K562 (cell line): Measurements from ENCODE around the gene CFAP20DC. TPM values are rescaled to one million over a fixed set of nuclear protein-coding genes. Genes with fewer than 3 reads are reported as not detected.

ENCODE experiments used
- ATAC-seq: fragments of 200-7000 bp; cut with Tn5 transposase; 3 replicates; pipeline ENCODE4 v1.9.1; 2020; ENCODE audit warnings: moderate library complexity
- BruUV-seq: library from RNA; stranded (reverse); fragments of 400-500 nt; replicated peaks from 2 replicates; lab custom pipeline; 2021; lab: Mats Ljungman, UMichigan
- CTCF ChIA-PET: fragments of 300-600 bp; formaldehyde crosslinking; extraction: SDS; loops from one replicate; lab custom pipeline; 2021; ENCODE audit warnings: low intra/inter-chr PET ratio; lab: Yijun Ruan, JAX
- POLR2A ChIA-PET: fragments of 300-600, 350-650 bp; sonication (Branson Sonifier 250); formaldehyde crosslinking; extraction: SDS; loops from one replicate; lab custom pipeline; 2021; ENCODE audit warnings: antibody characterized with exemption, inconsistent platforms; lab: Yijun Ruan, JAX
- DNase-seq, 4 experiments: peaks; one replicate each; pipeline versions ENCODE4 v3.0.0 to v3.0.0-alpha.2; 2011 to 2018; ENCODE audit warnings: low spot score in 3 of 4, mixed read lengths in 3 of 4; ENCODE audit errors: extremely low read depth in 1 of 4
- FAIRE-seq: peaks from 2 replicates; lab custom pipeline; 2011; peaks lifted over from hg19 to GRCh38; lab: Jason Lieb, UNC
- H2AFZ ChIP-seq: 2 replicates; pipeline ENCODE4 v1.6.0; 2011; ENCODE audit warnings: low read depth, low read length, control low read depth, inconsistent platforms
- H3K27ac ChIP-seq: fragments of 200-600 bp; 3 replicates; pipeline ENCODE4 v1.8.0; 2011; ENCODE audit warnings: low read depth, mild to moderate bottlenecking, control low read depth, inconsistent platforms, low read length, moderate library complexity, mixed read lengths; ENCODE audit errors: extremely low read depth
- H3K27me3 ChIP-seq, 2 experiments: fragments of 300-600 bp in 1 of 2; 2 replicates in 1 of 2; 3 replicates in 1 of 2; pipeline versions ENCODE4 v1.6.0 to v1.8.0; 2011; ENCODE audit warnings: inconsistent platforms in 2 of 2, low read length in 2 of 2, mild to moderate bottlenecking in 1 of 2, mixed read lengths in 1 of 2, moderate library complexity in 1 of 2; ENCODE audit not compliant: control insufficient read depth in 2 of 2, insufficient read depth in 2 of 2
- H3K36me3 ChIP-seq: fragments of 300-600 bp; 3 replicates; pipeline ENCODE4 v1.8.0; 2011; ENCODE audit warnings: mild to moderate bottlenecking, low read length, inconsistent platforms; ENCODE audit not compliant: control insufficient read depth, insufficient read depth
- H3K4me1 ChIP-seq, 2 experiments: fragments of 200-600 bp in 1 of 2; replicated peaks in 1 of 2; 2 replicates in 1 of 2; 3 replicates in 1 of 2; pipeline versions ENCODE4 v1.5.1 to v1.8.0; 2011; ENCODE audit warnings: inconsistent platforms in 2 of 2, low read length in 2 of 2, mild to moderate bottlenecking in 1 of 2, mixed read lengths in 1 of 2, moderate library complexity in 1 of 2; ENCODE audit not compliant: control insufficient read depth in 2 of 2, insufficient read depth in 2 of 2
- H3K4me2 ChIP-seq: 2 replicates; pipeline ENCODE4 v1.6.1; 2011; ENCODE audit warnings: low read length, control low read depth, inconsistent platforms, mixed read lengths; ENCODE audit not compliant: insufficient read depth
- H3K4me3 ChIP-seq: fragments of 200-600 bp; sonication (generic), shearing (Covaris generic); 2 replicates; pipeline ENCODE4 v1.5.1; 2016; ENCODE audit warnings: control low read depth, inconsistent platforms
- H3K79me2 ChIP-seq: fragments of 200-600 bp; 3 replicates; pipeline ENCODE4 v1.8.0; 2011; ENCODE audit warnings: low read length, inconsistent platforms; ENCODE audit not compliant: control insufficient read depth, insufficient read depth
- H3K9ac ChIP-seq, 2 experiments: 2 replicates each; pipeline versions ENCODE4 v1.6.0 to v1.6.1; 2011; ENCODE audit warnings: low read depth in 2 of 2, low read length in 2 of 2, control low read depth in 1 of 2, inconsistent platforms in 1 of 2, mild to moderate bottlenecking in 1 of 2, mixed read lengths in 1 of 2; ENCODE audit not compliant: insufficient read depth in 1 of 2
- H3K9me1 ChIP-seq: one replicate; pipeline ENCODE4 v1.6.0; 2011; ENCODE audit warnings: inconsistent platforms, mild to moderate bottlenecking, low read length, moderate library complexity; ENCODE audit not compliant: control insufficient read depth, insufficient read depth
- H3K9me3 ChIP-seq: replicated peaks from 2 replicates; pipeline ENCODE4 v1.5.1; 2011; ENCODE audit warnings: low read depth, low read length, inconsistent platforms; ENCODE audit not compliant: control insufficient read depth, insufficient read depth
- H4K20me1 ChIP-seq: replicated peaks from 2 replicates; pipeline ENCODE4 v1.6.1; 2011; ENCODE audit warnings: low read length, inconsistent platforms, mixed read lengths; ENCODE audit not compliant: control insufficient read depth, insufficient read depth
- ATF1 ChIP-seq, 2 experiments: fragments of 450-650 bp in 1 of 2; IDR thresholded peaks; 2 replicates each; pipeline ENCODE4 v1.6.1; 2016; ENCODE audit warnings: missing compliant biosample characterization in 1 of 2, missing genetic modification characterization in 1 of 2
- BRCA1 ChIP-seq, 2 experiments: fragments of 450-650 bp in 1 of 2; sonication (generic) in 1 of 2; formaldehyde crosslinking in 1 of 2; IDR thresholded peaks; 2 replicates each; pipeline versions ENCODE4 v1.5.0 to v1.6.1; 2017 to 2020; ENCODE audit warnings: mild to moderate bottlenecking in 1 of 2, missing genetic modification reagents in 1 of 2
- CBX1 ChIP-seq: sonication (generic); IDR thresholded peaks from 2 replicates; pipeline ENCODE4 v1.6.1; 2016; ENCODE audit warnings: antibody characterized with exemption, low read depth, mild to moderate bottlenecking
- JUNB ChIP-seq: fragments of 450-650 bp; formaldehyde crosslinking; conservative IDR thresholded peaks from 2 replicates; pipeline ENCODE4 v1.4.0; 2020; ENCODE audit warnings: mild to moderate bottlenecking
- KAT2B ChIP-seq: IDR thresholded peaks from one replicate; pipeline ENCODE4 v1.6.1; 2012; ENCODE audit warnings: low read depth, mild to moderate bottlenecking, control low read depth, inconsistent platforms, low read length, moderate library complexity
- MEF2D ChIP-seq: conservative IDR thresholded peaks from 2 replicates; pipeline ENCODE4 v1.6.1; 2016; ENCODE audit warnings: low read depth, missing genetic modification characterization, missing compliant biosample characterization
- SIRT6 ChIP-seq: IDR thresholded peaks from one replicate; pipeline ENCODE4 v1.6.1; 2012; ENCODE audit warnings: low read depth, mild to moderate bottlenecking, control low read depth, inconsistent platforms, low read length, moderate library complexity
- TGIF2 ChIP-seq: sonication (generic); formaldehyde crosslinking; IDR thresholded peaks from 2 replicates; pipeline ENCODE4 v1.8.1; 2022; ENCODE audit warnings: mild to moderate bottlenecking, missing genetic modification reagents, moderate library complexity
- ZNF699 ChIP-seq: fragments of 250-450 bp; sonication (Bioruptor Pico); IDR thresholded peaks from 2 replicates; pipeline ENCODE4 v1.8.0; 2021; ENCODE audit warnings: mild to moderate bottlenecking, moderate library complexity; ENCODE audit not compliant: insufficient replicate concordance
- ZSCAN32 ChIP-seq: fragments of 450-650 bp; formaldehyde crosslinking; IDR thresholded peaks from 2 replicates; pipeline ENCODE4 v1.4.0; 2020; ENCODE audit warnings: mild to moderate bottlenecking, moderate library complexity
- WGBS: fragments of 100-300 bp; shearing (Covaris generic); methylation state at CpG from one replicate; pipeline ENCODE4 v1.1.6; 2016; ENCODE audit warnings: low coverage, mixed read lengths; ENCODE audit not compliant: insufficient coverage; ENCODE audit errors: missing lambda C conversion rate; 5-methylcytosine and 5-hydroxymethylcytosine counted together
- in situ Hi-C: fragments of 300-500 bp; cut with MboI; formaldehyde crosslinking; loops from 4 replicates; pipeline ENCODE4 v1.15.0; 2018; ENCODE audit warnings: inconsistent platforms, mixed read lengths
- intact Hi-C: fragments of 100-400 bp; cut with micrococcal nuclease; formaldehyde crosslinking; loops from 2 replicates; pipeline ENCODE4 v1.14.2; 2022
- polyA plus RNA-seq, 8 experiments: library from polyadenylated mRNA; depleted of rRNA in 4 of 8; stranded (reverse) in 5 of 8; unstranded in 3 of 8; fragments of >200 nt; fragmentation: Nextera tagmentation in 2 of 8; fragmentation: Illumina TruSeq in 1 of 8; extraction: Ambion mirVana in 2 of 8; extraction: Trizol in 1 of 8; gene quantifications; 2 replicates each; pipeline versions ENCODE4 v1.2.1 to v1.2.3, GENCODE V29; 2011 to 2014; ENCODE audit warnings: inconsistent platforms in 1 of 8, missing spikeins in 1 of 8
- total RNA-seq, 7 experiments: library from RNA; depleted of rRNA in 6 of 7; stranded (reverse); fragments of >200 nt in 6 of 7; fragmentation: Illumina TruSeq in 2 of 7; extraction: Trizol in 2 of 7; gene quantifications; 2 replicates each; pipeline versions ENCODE4 v1.2.1 to v1.2.3, GENCODE V29; 2011 to 2021; ENCODE audit warnings: low replicate concordance in 1 of 7
- TF ChIP-seq, protein P1 (sequence below): fragments of 450-650 bp; conservative IDR thresholded peaks from 2 replicates; pipeline ENCODE4 v1.6.1; 2016; ENCODE audit warnings: missing genetic modification characterization, low read depth, mild to moderate bottlenecking, control low read depth, missing compliant biosample characterization
- TF ChIP-seq, protein P2 (sequence below), 2 experiments: fragments of 450-650 bp in 1 of 2; sonication (generic) in 1 of 2; formaldehyde crosslinking in 1 of 2; IDR thresholded peaks in 1 of 2; conservative IDR thresholded peaks in 1 of 2; 2 replicates each; pipeline versions ENCODE4 v1.6.1 to v1.8.1; 2016 to 2023; ENCODE audit warnings: mild to moderate bottlenecking in 2 of 2, moderate library complexity in 2 of 2, inconsistent platforms in 1 of 2, missing genetic modification reagents in 1 of 2

CFAP20DC gene
- total and polyA plus RNA-seq, 9 of the 15 experiments (the other 6 are each of a cell fraction or from before 2014, with no cell fraction given) = 1.6 to 5.9 (median 4.6) TPM

DNA sequence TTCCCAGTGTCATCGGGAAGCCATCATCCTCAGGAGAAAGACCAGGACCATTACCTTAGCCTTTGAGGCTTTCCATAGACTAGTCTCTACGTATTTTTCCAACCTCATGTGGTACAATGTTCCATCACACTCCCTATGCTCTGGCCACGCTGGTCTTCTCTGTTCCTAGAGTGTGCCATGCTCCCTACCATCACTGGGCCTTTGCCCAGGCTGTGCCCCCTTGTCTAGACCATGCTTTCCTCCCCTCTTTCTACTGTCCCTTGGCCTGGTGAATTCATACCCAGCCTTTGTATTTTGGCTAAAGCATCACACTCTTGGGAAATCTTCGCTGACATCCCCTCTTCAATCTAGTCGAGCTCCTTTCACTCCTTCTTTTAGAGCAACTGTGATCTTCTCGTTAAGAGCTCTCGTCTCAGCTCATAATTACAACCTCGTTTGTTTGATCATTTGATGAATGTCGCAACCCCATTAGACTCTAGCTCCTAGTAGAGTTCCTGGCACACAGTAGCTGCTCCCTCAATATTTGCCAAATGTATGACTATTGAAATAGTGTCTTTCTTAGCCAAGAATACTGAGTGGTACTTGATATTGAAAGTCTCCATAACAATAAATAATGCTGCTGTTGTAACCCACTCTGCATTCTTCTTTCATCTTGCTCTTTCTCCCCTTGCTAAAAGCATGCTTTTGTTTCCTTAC is 283.1 kb downstream of the CFAP20DC start:
- intact Hi-C loops (no loop called here), in situ Hi-C loops (no loop called here)
- ATAC-seq (no peak), DNase-seq (no peak), FAIRE-seq (no peak)
- Histone ChIP-seq H3K9me3 (no peaks in the 10 kb centered on the region), H3K27me3 (no peaks in the 10 kb centered on the region), H3K4me1 (no peaks in the 10 kb centered on the region), H4K20me1 (no peaks in the 10 kb centered on the region), H3K4me2 (no peak overlapping the region), H3K79me2 (no peaks in the 10 kb centered on the region), H2AFZ (no peak overlapping the region), H3K9ac (no peak overlapping the region), H3K4me3 (no peak overlapping the region), H3K36me3 (no peaks in the 10 kb centered on the region), H3K27ac (no peak overlapping the region), H3K9me1 (no peaks in the 10 kb centered on the region)
- ChIA-PET CTCF (no interaction called here), POLR2A (no interaction called here)
- WGBS = 93% methylated on average over 6 of the region's 9 CpGs
- TF ChIP-seq MEF2D (no peak), KAT2B (no peak), CBX1 (no peak)
- no TSS peak for BruUV-seq

DNA sequence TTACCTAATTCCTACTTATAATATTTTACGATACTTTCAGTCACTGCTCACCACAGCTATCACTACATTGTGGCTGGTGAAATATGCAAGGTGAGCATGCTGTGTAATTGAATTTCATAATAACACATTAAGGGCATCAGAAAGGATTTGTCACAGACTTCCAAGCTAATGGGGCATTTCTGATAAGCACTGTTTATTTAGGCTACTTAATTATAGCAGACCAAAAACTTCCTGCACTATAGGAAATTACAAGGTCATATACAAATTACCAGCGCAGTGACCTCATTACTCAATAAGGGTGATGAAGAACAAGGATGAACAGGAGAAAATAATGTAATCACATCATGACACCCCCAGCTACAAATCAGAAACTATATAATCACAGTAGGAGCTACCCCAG is 294.7 kb downstream of the CFAP20DC start:
- Histone ChIP-seq H3K36me3 (no peaks in the 10 kb centered on the region), H3K4me3 (no peak overlapping the region), H3K79me2 (no peaks in the 10 kb centered on the region), H3K9me1 (no peaks in the 10 kb centered on the region), H3K27ac (no peak overlapping the region), H2AFZ (no peak overlapping the region), H3K9me3 (no peaks in the 10 kb centered on the region), H3K4me1 (no peaks in the 10 kb centered on the region), H3K27me3 (no peaks in the 10 kb centered on the region), H3K4me2 (no peak overlapping the region), H4K20me1 (no peaks in the 10 kb centered on the region), H3K9ac (no peak overlapping the region)
- BruUV-seq = no TSS peak
- POLR2A ChIA-PET = interaction anchor here (1.8 kb wide), 1 partner anchor 11 kb away, joined by 6 read pairs; no protein-coding TSS in a partner anchor
- in situ Hi-C loops = no loop called here
- no peak for FAIRE-seq
- DNase-seq = no peak
- no peak for ATAC-seq
- intact Hi-C loops = no loop called here
- CTCF ChIA-PET = no interaction called here
- WGBS = 100% methylated on average over 1 of the region's 2 CpGs
- TF ChIP-seq, protein P1, sequence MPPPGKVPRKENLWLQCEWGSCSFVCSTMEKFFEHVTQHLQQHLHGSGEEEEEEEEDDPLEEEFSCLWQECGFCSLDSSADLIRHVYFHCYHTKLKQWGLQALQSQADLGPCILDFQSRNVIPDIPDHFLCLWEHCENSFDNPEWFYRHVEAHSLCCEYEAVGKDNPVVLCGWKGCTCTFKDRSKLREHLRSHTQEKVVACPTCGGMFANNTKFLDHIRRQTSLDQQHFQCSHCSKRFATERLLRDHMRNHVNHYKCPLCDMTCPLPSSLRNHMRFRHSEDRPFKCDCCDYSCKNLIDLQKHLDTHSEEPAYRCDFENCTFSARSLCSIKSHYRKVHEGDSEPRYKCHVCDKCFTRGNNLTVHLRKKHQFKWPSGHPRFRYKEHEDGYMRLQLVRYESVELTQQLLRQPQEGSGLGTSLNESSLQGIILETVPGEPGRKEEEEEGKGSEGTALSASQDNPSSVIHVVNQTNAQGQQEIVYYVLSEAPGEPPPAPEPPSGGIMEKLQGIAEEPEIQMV = no peak
- no peak for TF ChIP-seq SIRT6
- TF ChIP-seq TGIF2 (CRISPR knock-in tag) = no peak
- TF ChIP-seq ZSCAN32 (CRISPR knock-in tag) = no peak
- TF ChIP-seq ATF1 (CRISPR knock-in tag; IDR thresholded peaks at IDR 0.05) = no peak
- TF ChIP-seq ATF1 (tag; IDR thresholded peaks at IDR 0.05) = no peak
- TF ChIP-seq JUNB = no peak
- TF ChIP-seq, protein P2, sequence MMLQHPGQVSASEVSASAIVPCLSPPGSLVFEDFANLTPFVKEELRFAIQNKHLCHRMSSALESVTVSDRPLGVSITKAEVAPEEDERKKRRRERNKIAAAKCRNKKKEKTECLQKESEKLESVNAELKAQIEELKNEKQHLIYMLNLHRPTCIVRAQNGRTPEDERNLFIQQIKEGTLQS (IDR thresholded peaks at IDR 0.05) = no peak
- TF ChIP-seq, protein P2 (CRISPR knock-in tag; conservative IDR thresholded peaks at IDR 0.05) = no peak
- no peak for TF ChIP-seq ZNF699 (CRISPR knock-in tag)
- TF ChIP-seq BRCA1 (IDR thresholded peaks at IDR 0.05) = no peak
- no peak for TF ChIP-seq BRCA1 (CRISPR knock-in tag; IDR thresholded peaks at IDR 0.05)
